GM18870 (cell line): ENCODE data around the gene ZNF516.

Experiments
- ATAC-seq: cut with Tn5 transposase; IDR thresholded peaks from one replicate; pipeline ENCODE4 v1.9.1; 2021; ENCODE audit warnings: moderate library complexity; ENCODE audit not compliant: unreplicated experiment

The ZNF516 gene

DNA sequence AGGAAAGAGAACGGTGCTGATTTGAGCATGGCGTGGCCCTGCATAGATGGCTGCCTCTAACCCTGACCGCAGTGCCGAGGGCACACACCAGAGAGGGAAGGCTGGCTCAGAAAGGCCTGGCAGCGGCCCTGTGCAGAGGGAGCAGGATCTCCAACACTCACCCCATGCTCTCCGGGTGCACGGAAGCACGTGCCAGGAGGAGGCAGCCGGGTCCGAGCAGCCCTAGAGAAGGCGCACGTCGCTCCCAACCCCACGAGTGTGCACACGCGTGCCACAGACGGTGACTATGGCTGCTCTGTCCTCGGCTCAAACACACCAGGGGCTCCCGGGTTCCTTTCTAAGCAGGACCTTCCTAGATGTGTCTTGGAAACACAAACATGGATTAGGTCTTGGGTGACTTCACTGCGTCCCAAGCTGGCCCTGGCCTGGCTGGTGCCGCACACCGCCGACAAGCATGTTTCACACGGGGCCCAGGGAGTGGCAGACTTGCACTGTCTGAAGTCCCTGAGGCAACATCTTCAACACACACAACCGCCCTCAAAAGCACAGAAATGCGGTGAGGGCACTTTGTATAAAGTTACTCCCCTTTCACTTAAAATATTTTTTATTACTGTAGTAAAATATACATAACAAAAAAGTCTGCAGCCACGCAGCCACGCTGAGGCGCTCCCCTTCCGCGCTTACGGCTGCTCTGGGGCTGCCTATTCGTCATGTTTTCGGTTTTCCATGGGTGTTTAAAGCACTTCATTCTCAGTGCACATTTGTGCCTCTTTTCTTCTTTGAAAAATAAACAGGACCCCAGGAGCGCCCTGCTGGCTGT lies 110.0 kb downstream of the ZNF516 start:
- no peak for ATAC-seq

DNA sequence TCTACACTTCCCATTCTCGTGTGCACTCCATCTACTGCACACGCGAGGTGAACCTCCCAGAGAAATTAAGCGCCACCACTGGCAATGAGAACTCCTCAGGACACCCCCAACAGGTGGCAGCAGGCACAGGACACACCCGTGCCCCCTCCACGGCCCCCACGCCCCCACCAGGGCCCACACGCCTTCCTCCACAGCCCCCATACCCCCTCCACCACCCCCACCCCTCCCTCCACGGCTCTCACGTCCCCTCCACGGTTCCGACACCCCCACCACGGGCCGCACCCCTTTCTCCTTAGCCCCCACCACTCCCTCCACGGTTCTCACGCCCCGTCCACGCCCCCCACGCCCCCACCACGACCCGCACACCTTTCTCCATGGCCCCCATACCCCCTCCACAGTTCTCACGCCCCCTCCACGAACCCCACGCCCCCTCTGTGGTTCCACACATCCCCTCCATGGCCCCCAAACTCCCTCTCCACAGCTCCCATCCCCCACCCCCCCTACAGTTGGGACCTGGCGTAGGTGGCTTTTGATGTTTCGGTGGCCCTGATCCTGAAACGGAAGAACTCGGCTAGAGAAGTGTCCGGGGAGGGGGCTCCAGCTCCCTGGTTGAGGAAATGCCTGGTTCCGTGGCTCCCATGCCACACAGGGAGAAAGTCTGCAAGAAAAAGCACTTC lies 110.8 kb downstream of the ZNF516 start:
- ATAC-seq = no peak

DNA sequence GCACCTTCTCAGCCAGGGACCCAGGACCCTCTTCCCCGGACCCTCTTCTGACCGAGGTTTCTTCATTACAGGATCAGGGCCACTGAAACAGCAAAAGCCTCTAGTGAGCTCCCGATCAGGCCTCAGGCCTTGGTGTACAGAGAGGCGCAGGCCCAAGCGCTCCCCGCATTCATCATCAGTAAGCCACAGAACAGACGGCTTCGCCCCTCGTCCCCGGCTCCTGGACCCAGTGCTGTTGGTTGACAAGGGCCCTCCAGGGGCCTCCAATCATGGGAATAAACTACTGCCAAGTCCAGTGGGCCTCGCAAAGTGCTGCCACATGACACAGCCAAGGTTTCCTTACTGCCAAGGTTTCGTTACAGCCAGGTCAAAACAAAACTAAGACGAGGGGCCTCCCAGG lies 111.4 kb downstream of the ZNF516 start:
- no peak for ATAC-seq

DNA sequence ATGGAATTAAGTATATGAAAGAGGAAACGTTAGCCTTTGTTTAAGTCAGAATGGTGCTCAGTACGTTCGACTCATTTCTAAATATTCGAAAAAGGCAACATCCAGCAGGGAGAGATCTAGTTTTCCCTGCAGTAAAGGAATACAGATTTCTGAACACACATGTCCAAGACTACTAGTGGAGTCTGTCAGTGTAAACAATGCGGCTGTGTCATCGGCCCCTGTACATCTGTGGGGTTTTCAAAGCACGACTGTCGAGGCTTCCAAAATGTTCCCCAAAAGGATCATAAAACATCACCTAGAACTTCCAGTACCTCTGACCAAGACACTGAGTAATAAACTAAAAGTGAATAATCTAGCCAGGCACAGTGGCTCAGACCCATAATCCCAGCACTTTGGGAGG lies 112.8 kb downstream of the ZNF516 start:
- ATAC-seq = no peak

DNA sequence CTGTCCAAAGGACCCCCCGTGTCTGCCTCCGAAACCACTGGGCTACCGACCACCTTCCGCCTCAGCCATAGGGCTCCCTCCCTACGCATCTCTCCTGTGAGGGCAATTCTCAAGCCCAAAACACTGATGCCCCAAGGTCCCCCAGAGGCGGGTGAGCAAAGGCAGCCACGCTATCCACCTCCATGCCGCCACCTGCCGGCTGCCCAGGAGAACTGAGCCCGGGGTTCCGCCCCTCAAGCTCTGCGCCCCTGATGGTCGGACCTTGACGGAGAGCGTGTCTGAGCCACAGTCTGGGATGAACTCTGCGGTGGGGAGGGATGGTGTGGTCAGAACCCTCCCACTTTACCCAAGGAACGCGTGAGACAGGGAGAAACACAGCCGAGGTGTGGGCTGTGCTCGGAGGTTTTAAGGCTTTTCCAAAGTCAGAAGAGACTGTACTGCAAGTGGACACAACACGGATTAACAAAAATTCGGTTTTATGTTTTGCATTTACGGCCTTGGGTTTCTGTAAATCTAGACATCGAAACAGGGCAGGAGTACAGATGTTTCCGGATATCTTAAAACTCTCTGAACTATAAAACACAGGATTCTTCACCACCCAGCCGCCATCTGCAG lies 114.1 kb downstream of the ZNF516 start:
- ATAC-seq = no peak

DNA sequence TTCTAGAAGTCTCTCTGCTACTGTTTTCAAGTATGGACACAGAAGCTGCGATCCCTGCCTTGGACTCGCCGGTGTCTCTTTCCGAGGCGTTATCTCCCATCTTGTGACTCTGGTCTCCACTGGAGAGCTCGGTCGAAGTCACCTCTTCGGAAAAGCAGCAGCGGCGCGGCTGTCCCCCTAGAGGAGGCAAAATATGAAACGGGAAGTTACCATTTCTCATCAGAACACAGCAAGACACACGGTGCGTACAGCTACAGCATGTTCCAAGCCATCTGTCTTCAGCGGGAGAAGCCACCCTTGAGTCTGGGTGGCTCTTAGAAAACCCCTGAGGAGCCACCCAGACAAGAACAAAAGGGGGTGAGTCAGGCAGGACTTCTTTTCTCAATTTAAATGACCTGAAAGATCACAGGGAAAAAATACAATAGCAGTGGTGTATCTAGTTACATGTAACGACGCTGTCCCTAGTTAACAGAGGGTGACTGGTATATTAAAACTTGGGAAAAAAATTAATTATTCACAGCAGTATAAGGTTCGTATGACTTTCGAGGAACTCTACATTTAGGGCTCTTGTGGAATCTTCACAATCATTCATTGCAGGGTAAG lies 114.8 kb downstream of the ZNF516 start:
- no peak for ATAC-seq

DNA sequence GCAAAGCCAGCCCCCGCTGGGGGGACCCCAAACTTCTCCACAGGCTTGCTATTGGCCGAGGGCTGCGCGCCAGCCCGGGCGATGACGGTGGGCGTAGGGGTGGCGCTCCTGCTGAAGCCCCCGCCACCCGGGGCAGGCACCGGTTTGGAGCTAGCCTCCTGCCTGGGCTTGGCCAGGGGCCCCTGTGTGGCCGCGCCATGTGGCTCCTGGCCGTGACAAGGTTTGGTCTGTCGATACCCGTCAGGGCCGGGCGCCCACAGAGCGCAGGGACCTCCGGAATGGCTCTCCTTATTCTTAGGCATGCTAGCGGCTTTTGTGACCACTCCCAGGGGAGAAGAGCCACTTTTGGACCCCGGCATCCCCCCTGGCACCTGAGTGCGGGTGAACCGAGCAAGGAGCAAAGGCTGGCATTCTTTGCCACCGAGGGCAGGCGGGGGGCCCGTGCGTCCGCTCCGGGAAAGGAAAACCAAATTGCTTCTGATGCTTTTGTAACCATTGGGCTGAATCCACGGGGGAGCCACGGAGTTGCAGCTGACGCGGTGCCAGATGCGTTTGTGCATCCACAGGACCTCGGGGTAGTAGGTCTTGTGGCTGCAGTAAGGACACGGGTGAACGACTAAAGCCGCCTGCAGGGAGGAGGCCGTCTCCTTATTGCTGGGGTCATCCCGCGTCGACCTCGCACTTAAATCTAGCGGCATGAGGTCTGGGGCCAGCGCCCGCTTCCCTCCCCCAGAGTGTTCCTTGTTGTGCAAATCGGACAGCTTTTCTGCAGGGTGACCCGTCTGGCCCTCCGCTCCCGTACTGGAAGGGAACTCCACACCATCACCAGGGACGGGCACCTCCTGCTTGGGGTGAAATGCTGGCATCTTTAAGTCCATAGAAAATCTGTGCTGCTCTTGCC lies 115.6 kb downstream of the ZNF516 start:
- no peak for ATAC-seq

DNA sequence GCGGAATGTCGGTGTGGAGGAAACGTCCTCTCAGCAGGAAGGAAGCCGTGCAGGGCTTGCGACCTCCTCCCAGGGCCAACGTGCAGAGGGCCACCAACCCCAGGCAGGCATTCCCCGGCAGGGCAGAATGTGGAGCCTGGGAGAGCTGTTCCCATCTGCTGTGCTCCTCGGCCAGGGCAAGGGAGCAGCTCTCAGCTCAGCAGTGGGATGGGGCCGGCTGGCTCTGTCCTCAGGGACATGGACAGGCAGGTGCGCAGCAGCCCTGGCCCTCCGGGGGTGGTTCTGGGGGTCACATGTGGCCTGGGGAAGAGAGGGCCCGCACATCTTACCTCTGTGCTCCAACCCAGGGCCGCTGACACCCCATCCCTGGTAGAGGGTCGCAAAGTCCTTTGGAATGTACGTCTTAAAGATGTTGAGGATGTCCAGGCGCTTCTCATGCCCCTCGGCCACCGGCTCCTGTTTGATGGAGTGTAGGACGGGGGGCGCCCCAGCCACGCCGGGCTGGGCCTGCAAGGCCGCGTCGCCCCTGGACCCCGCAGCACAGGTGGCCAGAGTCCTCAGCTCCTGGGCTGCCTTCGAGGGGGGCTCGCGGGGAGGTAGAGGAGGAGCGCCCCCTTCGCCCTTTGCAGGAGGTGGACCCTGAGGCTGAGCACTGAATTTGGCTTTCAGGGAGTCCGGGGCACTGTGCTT lies 116.4 kb downstream of the ZNF516 start:
- ATAC-seq = no peak

DNA sequence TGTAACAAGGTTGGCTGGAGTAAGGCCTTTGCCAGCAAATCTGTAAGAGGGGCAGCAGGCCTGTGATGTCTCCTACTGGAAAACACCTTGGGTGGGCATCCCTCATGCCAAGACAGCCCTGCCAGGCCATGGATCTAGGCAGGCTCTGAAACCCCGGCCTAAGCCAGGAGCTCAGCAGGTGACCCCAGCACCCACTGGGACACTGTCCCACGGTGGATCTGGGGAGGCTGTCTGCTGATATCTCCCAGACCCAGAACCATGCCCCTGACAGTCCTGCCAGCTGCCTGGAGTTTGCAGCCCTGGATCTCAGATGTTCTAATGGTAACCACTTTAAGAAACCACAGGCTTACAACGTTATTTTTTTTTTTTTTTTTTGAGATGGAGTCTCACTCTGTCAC lies 117.7 kb downstream of the ZNF516 start:
- no peak for ATAC-seq

DNA sequence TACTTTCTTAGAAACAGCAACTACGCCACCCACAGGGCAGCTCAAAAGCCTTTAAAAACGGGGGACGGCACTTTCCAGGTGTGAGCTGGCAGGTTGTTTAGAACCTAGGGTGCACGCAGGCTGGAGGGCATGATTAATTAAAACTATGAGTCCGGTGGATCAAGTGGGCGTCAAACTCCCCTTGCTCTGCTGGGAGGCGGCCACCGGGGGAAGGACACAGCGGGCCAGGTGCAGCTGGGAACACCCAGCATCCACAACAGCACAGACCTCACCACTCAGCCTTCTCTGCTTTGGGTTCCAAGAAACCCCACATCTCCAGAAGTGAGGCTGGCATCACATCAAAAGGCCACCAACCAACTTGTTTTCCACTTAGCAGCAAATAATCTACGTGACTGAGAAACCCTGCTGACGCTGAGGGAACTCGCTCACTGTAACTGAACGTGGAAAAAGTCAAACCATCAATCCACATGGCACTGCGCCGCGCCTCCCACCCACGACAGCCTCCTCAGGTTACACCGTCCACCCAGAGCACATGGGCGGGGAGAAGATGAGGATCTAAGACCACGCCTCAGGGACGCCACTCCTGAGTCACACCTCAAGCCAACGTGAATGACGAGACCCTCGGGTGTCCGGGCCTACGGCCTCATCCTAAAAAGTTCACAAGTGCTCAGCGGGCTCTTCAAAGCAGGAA lies 118.2 kb downstream of the ZNF516 start:
- ATAC-seq = no peak

DNA sequence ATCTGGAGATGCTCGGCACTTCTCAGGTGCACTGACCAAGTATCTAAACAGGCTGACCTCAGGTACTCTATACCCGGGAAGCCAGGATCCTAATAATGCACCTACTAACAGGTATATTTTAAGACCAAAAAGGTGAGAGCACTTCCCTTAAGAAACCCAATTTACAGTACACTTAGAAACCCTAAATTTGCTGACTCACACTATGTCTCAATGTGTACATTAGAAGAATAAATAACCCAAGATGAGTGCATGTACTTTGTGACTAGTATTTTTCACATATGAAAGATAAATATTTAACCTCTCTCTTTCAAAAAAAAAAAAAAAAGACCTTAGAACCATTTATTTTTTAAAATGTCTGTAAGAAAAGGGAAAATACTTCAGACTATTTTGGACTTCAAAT lies 118.8 kb downstream of the ZNF516 start:
- no peak for ATAC-seq

DNA sequence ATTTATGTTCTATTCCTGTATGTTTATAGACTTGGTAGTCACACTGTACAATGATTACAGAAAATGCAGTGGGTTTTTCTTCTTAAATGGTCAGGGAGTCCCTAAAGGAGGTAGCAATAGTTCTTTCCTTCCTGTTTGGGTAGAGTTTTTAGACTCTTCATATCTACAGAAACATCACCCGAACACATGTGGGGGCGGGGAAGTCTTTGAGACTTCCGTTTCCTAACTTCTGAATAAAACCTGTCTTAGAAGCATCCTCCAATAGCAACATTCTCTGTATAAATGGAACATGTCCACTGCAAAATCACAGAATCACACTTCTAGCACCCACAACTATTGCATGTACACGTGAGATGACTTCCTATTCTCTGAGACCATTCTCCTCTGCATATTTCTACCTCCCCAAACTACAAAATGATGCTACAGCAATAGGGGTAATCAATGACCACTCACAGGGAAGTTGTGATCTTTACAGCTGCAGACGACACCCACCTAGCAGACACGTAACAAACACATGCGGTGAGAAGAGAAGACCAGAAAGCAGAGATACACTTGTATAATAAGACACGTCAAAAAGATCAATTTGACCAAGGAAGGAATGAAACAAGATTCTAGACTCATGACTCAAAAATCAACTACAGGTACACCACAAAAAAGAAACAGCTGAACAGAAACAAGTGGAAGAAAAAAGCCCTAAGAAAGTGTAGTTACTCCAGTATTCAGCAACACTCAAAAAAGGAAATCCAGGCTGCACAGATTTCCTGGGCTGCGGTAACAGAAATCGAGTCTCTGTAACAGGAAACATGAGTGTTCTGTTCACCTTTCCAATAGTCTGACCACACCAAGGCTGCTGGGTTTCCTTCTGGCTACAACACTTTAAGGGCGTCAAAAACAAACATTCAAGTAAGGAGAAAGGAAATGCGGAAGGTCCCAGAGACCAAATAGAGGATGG lies 120.4 kb downstream of the ZNF516 start:
- ATAC-seq = peak; percentile 93

DNA sequence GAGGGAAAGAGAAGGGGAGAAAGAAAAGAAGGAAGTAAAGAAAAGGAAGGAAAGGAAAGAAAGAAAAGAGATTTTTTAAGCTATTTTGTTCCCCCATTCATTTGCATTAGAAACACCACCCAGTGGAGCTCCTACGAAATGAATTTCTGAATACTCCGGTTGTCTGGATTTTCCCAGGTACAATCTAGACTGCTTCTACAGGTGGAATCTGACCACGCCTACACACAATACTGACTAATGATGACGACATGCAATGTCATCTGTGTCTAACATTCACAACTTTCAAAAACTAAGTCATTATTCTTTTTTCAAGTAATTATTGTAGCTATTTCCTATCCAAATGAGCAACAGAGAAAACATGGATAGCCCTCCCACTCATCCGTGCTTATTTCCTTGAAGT lies 121.7 kb downstream of the ZNF516 start:
- no peak for ATAC-seq

DNA sequence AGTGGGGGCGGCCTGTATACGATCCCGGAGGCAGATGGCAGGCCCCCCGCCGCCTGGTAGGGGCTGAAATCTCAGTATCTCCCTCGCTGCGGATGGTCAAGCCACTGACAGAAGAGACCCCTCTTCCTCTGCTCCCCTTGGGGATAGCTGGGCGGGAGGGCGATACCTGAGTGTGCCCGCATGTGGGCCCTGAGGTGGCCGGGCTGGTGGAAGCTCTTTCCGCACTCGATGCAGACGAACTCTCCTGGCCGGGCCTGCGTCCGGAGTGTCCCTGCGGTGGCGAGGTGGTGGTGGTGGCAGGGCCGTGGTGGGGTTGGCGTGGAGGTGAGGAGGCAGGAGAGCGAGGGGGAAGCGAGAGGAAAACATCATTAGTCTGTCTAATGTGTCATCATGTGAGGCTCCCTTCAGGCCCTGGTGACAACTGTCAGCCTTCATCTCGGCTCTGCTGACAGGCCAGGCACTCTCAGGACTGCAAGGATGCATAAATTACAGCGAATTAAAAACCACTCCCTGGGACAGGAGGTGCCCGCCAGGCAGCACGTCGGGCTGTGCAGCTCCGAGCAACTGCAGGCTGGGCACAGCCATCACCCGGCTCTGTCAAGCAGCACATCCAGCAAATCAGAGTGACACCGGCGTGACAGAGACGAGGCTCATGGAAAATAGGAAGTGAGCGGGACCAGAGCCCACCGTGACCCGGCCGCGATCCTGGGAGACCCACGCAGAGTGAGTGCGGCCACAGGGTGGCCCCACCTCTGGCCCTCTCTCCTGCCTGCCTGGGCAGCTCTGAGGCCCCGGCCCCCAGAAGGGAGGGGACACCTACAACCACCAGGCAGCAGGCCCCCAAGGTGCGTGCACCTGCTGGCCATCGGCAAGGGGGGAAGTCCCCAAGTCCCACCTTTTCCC lies 123.5 kb downstream of the ZNF516 start:
- ATAC-seq = no peak

DNA sequence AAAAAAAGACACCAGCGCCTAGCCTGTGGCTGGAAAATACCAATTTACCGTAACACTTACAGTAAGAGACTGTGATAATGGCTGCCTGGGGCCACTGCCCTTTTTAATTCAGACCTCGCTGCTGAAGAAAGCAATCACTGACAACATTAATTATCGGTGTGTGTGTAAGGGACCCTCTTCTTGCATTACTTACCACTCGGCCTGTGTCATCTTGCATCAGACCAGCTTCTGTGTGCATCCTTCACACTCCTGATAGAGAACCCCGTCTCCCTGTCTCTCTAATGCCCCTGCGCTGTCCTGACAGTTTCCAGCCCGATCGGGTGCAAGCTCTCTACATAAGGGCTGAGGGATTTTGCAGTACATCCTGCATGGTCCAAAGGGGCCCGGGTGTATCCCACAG lies 124.4 kb downstream of the ZNF516 start:
- no peak for ATAC-seq

DNA sequence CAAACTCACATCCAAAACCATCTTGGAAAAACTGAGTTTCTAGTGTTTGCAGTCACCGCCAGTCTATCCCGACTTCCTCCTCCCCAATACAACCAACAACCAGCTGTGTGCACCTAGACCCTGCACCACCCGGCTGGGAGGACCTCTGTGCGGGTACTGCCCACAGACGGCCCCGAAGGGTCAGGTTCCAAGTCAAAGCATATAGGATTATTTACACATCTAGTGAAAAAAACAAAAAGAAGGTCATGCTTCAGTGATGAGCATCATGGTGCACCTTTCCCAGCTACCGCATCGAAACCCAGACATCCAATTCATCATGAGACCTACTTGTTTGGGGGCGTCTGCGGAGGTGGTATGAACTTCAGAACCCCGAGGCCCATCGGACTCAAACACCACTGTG lies 124.8 kb downstream of the ZNF516 start:
- no peak for ATAC-seq

DNA sequence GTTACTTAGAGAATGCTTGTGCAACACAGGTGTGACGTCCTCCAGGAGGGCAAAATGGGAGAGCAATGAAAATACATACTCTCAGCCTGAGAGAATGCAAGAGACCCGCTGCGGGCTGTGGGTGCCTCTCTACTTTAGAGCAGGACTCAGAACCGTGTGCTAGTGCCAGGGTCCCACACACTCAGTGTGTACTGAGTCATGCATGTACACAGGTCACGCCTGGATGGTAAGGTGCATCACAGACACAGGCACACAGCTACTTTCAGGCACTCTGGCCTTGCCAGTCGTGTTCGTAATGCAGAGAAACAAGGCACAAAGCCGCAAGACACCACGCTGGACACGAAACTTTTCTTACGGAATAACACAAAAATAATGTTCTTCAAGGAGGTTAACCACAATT lies 125.3 kb downstream of the ZNF516 start:
- ATAC-seq = no peak
